HFF-Myc (cell line): ENCODE results near the gene LTN1.
A peak's percentile ranks its signal among the peaks of the same experiment; 100 is the strongest.

Experiments used
- DNase-seq: peaks from one replicate; pipeline ENCODE4 v3.0.0-alpha.2; 2011; ENCODE audit warnings: low read depth; ENCODE audit errors: extremely low read depth
- H3K4me3 ChIP-seq: replicated peaks from 2 replicates; pipeline ENCODE4 v1.5.1; 2011; ENCODE audit warnings: low read depth, mild to moderate bottlenecking, control low read depth, low read length
- TF ChIP-seq, protein P1 (sequence below): IDR thresholded peaks from 2 replicates; pipeline ENCODE4 v1.5.1; 2012; ENCODE audit warnings: mild to moderate bottlenecking, low read depth, low read length, control low read depth; ENCODE audit errors: missing control alignments

Gene LTN1

DNA sequence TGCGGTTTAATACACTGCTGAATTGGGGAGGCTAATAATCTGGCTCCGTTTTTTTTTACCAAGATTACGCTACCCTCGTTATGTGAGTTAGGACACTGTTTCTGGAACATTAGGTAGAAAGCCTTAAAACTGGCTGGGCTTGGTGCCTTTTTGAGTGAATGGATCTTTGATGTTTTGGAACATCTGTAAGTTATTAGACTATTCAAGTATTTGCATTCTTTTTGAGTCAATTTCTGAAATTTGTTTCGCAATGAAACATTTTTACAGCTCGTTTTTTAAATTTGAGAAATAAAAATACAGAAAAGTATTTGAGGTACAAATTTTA, 106.9 kb downstream of the LTN1 start:
- peak; percentile 30 for DNase-seq
- peak overlapping the region; percentile 54; the same call in 1 of the 2 replicates for H3K4me3 ChIP-seq
- TF ChIP-seq, protein P1, sequence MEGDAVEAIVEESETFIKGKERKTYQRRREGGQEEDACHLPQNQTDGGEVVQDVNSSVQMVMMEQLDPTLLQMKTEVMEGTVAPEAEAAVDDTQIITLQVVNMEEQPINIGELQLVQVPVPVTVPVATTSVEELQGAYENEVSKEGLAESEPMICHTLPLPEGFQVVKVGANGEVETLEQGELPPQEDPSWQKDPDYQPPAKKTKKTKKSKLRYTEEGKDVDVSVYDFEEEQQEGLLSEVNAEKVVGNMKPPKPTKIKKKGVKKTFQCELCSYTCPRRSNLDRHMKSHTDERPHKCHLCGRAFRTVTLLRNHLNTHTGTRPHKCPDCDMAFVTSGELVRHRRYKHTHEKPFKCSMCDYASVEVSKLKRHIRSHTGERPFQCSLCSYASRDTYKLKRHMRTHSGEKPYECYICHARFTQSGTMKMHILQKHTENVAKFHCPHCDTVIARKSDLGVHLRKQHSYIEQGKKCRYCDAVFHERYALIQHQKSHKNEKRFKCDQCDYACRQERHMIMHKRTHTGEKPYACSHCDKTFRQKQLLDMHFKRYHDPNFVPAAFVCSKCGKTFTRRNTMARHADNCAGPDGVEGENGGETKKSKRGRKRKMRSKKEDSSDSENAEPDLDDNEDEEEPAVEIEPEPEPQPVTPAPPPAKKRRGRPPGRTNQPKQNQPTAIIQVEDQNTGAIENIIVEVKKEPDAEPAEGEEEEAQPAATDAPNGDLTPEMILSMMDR: no peak

DNA sequence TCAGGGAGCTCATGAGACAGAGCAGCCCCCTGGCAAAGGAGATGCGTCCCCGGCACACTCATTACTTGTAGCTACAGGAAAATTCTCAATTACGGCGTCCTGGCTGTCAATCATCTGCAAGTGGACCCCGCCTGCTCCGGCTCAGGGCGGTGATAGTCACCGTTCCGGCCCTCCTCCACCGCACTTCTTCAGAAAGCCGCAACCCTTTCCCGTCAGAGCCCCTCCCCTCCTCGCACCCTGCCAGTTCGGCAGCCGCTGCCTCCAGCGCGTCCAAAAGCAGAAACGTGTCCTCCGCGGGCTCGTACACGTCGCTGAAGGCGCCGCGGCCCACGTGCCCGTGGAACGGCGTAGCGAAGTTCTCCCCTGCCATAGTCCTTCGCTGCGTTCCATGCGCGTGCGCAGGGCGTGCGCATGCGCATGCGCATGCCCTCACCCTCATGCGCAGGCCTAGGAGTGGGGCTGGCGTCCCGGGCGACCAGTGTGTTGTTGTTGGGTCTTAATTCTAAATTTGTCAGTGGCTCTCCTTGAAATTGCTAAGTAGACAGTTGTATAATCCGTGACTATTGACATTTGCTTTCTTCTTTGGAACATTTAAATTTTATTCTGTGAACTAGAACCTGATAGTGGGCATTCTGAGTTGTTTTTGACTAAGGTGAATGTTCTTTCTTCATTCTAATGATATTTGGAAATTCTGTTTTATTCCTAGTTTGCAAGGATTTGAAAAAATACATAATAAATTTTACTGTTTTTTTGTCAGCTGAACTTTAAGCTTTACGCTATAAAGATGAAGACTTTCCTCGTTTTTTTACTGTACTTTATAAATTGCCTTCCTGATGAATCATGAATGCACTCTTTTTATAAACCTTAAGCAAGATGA, 107.5 kb downstream of the LTN1 start:
- peak; percentile 77 for DNase-seq
- TF ChIP-seq, protein P1: no peak
- peak overlapping the region; percentile 54 for H3K4me3 ChIP-seq

DNA sequence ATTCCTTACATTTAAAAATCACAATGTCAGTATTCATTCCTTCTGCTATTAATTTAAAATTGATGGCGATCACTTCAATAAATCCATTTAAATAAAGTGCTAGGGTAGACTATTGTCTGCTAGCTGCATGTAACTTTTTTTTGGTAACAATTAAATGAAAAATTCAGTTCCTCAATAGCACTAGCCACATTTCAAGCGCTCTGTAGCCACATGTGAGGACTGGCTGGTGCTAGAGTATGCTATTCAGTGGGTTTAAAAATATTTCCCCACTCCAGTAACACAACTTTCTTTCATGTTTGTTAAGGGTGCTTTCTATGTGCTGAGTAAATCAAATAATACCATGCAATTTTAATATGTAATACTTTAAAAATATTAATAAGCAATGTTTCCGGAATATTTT, 108.2 kb downstream of the LTN1 start:
- no peak for DNase-seq
- TF ChIP-seq, protein P1: no peak
- peak overlapping the region; percentile 54 for H3K4me3 ChIP-seq

GRCh38 chr21:28883931-28884330, 108.7 kb downstream of the LTN1 start:
- TF ChIP-seq, protein P1: no peak
- no peak for DNase-seq

GRCh38 chr21:28882345-28882744, 110.3 kb downstream of the LTN1 start:
- no peak for DNase-seq
- TF ChIP-seq, protein P1: no peak
- H3K4me3 ChIP-seq: no peak overlapping the region

More at GRCh38 chr21:28883931-28884330, 108.7 kb downstream of the LTN1 start:
- H3K4me3 ChIP-seq: peak overlapping the region; percentile 54
